ENCODE measurements around the gene VENTX.
A peak's percentile ranks its signal among the peaks of the same experiment; 100 is the strongest.

Gene VENTX

GRCh38 chr10:133246236-133246626 is 8.6 kb downstream of the VENTX start:
- no peak for TF ChIP-seq CTCF (IDR thresholded peaks at IDR 0.05; ENCODE audit: borderline replicate concordance, insufficient read depth, low read depth, low read length)

GRCh38 chr10:133247681-133248333 is 10.2 kb downstream of the VENTX start:
- TF ChIP-seq CTCF (IDR thresholded peaks at IDR 0.05; ENCODE audit: borderline replicate concordance, insufficient read depth, low read depth, low read length): no peak
- no peak overlapping the region for H3K4me3 ChIP-seq (ENCODE audit: low read depth, low read length)

More at GRCh38 chr10:133246236-133246626, 8.6 kb downstream of the VENTX start:
- H3K4me3 ChIP-seq (ENCODE audit: low read depth, low read length): no peak overlapping the region

GRCh38 chr10:133248334-133248715 is 10.7 kb downstream of the VENTX start:
- H3K4me3 ChIP-seq (ENCODE audit: low read depth, low read length): no peak overlapping the region
- no peak for TF ChIP-seq CTCF (IDR thresholded peaks at IDR 0.05; ENCODE audit: borderline replicate concordance, insufficient read depth, low read depth, low read length)

GRCh38 chr10:133249094-133249780 is 11.6 kb downstream of the VENTX start:
- no peak overlapping the region for H3K4me3 ChIP-seq (ENCODE audit: low read depth, low read length)
- TF ChIP-seq CTCF (IDR thresholded peaks at IDR 0.05; ENCODE audit: borderline replicate concordance, insufficient read depth, low read depth, low read length): 0 out of 2 replicates have a peak, but pooled peaks have one; percentile 17

- TF ChIP-seq CTCF (IDR thresholded peaks at IDR 0.05; ENCODE audit: borderline replicate concordance, insufficient read depth, low read depth, low read length): no peak
- no peak overlapping the region for H3K4me3 ChIP-seq (ENCODE audit: low read depth, low read length)
Measured at GRCh38 chr10:133249975-133250754, 12.5 kb downstream of the VENTX start.

- TF ChIP-seq CTCF (IDR thresholded peaks at IDR 0.05; ENCODE audit: borderline replicate concordance, insufficient read depth, low read depth, low read length): no peak
- H3K4me3 ChIP-seq (ENCODE audit: low read depth, low read length): no peak overlapping the region
Measured at GRCh38 chr10:133251388-133252222, 13.9 kb downstream of the VENTX start.

Measured in GM12875 (cell line).